C4-2B (cell line): ENCODE data around the gene MALAT1.

Experiments
- CTCF ChIP-seq: fragments of 450-650 bp; conservative IDR thresholded peaks from 2 replicates; pipeline ENCODE4 v1.5.1; 2017; ENCODE audit warnings: mild to moderate bottlenecking
- ZFX ChIP-seq: fragments of 450-650 bp; IDR thresholded peaks from 2 replicates; pipeline ENCODE4 v1.6.1; 2017

- TF ChIP-seq CTCF (no peak), ZFX (no peak)
Observed at GRCh38 chr11:65454696-65455456, 44.0 kb upstream of the MALAT1 start.
